HepG2 (cell line): ENCODE data around the gene TM2D3. TPM values are rescaled to one million over a fixed set of nuclear protein-coding genes. Genes with fewer than 3 reads are reported as not detected.

ENCODE experiments used
- ATAC-seq: fragments of 200-7000 bp; cut with Tn5 transposase; 3 replicates; pipeline ENCODE4 v1.9.1; 2020; ENCODE audit warnings: mild to moderate bottlenecking, moderate library complexity
- BruUV-seq: library from RNA; stranded (reverse); fragments of 400-500 nt; replicated peaks from 2 replicates; lab custom pipeline; 2021; lab: Mats Ljungman, UMichigan
- CTCF ChIA-PET: fragments of 300-600 bp; formaldehyde crosslinking; extraction: SDS; loops from one replicate; lab custom pipeline; 2021; ENCODE audit warnings: low total read pairs, inconsistent platforms, low intra/inter-chr PET ratio; lab: Yijun Ruan, JAX
- POLR2A ChIA-PET: fragments of 350-600 bp; sonication (Branson Sonifier 250); formaldehyde crosslinking; loops from one replicate; lab custom pipeline; 2020; ENCODE audit warnings: antibody characterized with exemption, inconsistent platforms; lab: Yijun Ruan, JAX
- DNase-seq: peaks from one replicate; pipeline ENCODE4 v3.0.0-alpha.2; 2015; ENCODE audit warnings: low spot score
- FAIRE-seq: peaks from 3 replicates; lab custom pipeline; 2011; peaks lifted over from hg19 to GRCh38; lab: Jason Lieb, UNC
- H2AFZ ChIP-seq: one replicate; pipeline ENCODE4 v1.6.1; 2011; ENCODE audit warnings: low read length, inconsistent platforms
- H3K27ac ChIP-seq: fragments of 300-600 bp; 3 replicates; pipeline ENCODE4 v1.8.0; 2011; ENCODE audit warnings: mixed run types, mild to moderate bottlenecking, mixed read lengths, low read length, inconsistent platforms; ENCODE audit not compliant: insufficient read depth; ENCODE audit errors: extremely low read length
- H3K27me3 ChIP-seq, 2 experiments: fragments of 200-600 bp in 1 of 2; 2 replicates in 1 of 2; 3 replicates in 1 of 2; pipeline versions ENCODE4 v1.6.0 to v1.8.0; 2011; ENCODE audit warnings: low read length in 2 of 2, mild to moderate bottlenecking in 2 of 2, moderate library complexity in 2 of 2, inconsistent platforms in 1 of 2; ENCODE audit not compliant: insufficient read depth in 2 of 2, control insufficient read depth in 1 of 2
- H3K36me3 ChIP-seq, 2 experiments: fragments of 200-600 bp in 1 of 2; replicated peaks in 1 of 2; 2 replicates in 1 of 2; 3 replicates in 1 of 2; pipeline versions ENCODE4 v1.5.1 to v1.8.0; 2011; ENCODE audit warnings: low read length in 2 of 2, inconsistent platforms in 1 of 2; ENCODE audit not compliant: insufficient read depth in 2 of 2, control insufficient read depth in 1 of 2
- H3K4me1 ChIP-seq: 2 replicates; pipeline ENCODE4 v1.5.1; 2012; ENCODE audit warnings: low read length, inconsistent platforms; ENCODE audit not compliant: insufficient read depth
- H3K4me2 ChIP-seq: 2 replicates; pipeline ENCODE4 v1.6.0; 2011; ENCODE audit warnings: low read depth, low read length, inconsistent platforms
- H3K4me3 ChIP-seq, 3 experiments: fragments of 200-600 bp in 1 of 3; sonication (generic), shearing (Covaris generic) in 1 of 3; replicated peaks in 1 of 3; 2 replicates each; pipeline ENCODE4 v1.5.1; 2011 to 2016; ENCODE audit warnings: low read length in 3 of 3, inconsistent platforms in 2 of 3, low read depth in 2 of 3, mild to moderate bottlenecking in 2 of 3, control low read depth in 1 of 3, mixed read lengths in 1 of 3; ENCODE audit not compliant: insufficient read depth in 1 of 3
- H3K79me2 ChIP-seq: one replicate; pipeline ENCODE4 v1.6.1; 2011; ENCODE audit warnings: low read length, inconsistent platforms; ENCODE audit not compliant: insufficient read depth
- H3K9ac ChIP-seq: 2 replicates; pipeline ENCODE4 v1.6.0; 2011; ENCODE audit warnings: mild to moderate bottlenecking, low read depth, low read length, inconsistent platforms; ENCODE audit not compliant: insufficient read depth
- H3K9me3 ChIP-seq: 2 replicates; pipeline ENCODE4 v1.5.1; 2012; ENCODE audit warnings: mild to moderate bottlenecking, low read length
- H4K20me1 ChIP-seq: 2 replicates; pipeline ENCODE4 v1.6.0; 2011; ENCODE audit warnings: inconsistent platforms, mild to moderate bottlenecking, low read length, moderate library complexity; ENCODE audit not compliant: insufficient read depth
- DPF2 ChIP-seq: sonication (generic); formaldehyde crosslinking; IDR thresholded peaks from 2 replicates; pipeline ENCODE4 v1.4.0; 2020; ENCODE audit warnings: mild to moderate bottlenecking, low read depth, missing genetic modification reagents, borderline replicate concordance
- SNAI1 ChIP-seq: sonication (generic); formaldehyde crosslinking; IDR thresholded peaks from 2 replicates; pipeline ENCODE4 v1.5.0; 2020; ENCODE audit warnings: mild to moderate bottlenecking, missing genetic modification reagents, borderline replicate concordance
- ZFP90 ChIP-seq: sonication (generic); formaldehyde crosslinking; IDR thresholded peaks from 2 replicates; pipeline ENCODE4 v1.8.0; 2022; ENCODE audit warnings: missing genetic modification reagents, mild to moderate bottlenecking, inconsistent platforms, borderline replicate concordance
- ZNF224 ChIP-seq: sonication (generic); formaldehyde crosslinking; IDR thresholded peaks from 2 replicates; pipeline ENCODE4 v1.5.0; 2020; ENCODE audit warnings: mild to moderate bottlenecking, missing genetic modification reagents
- WGBS: methylation state at CpG from one replicate; pipeline ENCODE4 v1.1.6; 2017; ENCODE audit warnings: low lambda C conversion rate; 5-methylcytosine and 5-hydroxymethylcytosine counted together
- in situ Hi-C: cut with HindIII; loops from 2 replicates; pipeline ENCODE4 v1.10.0; 2017; ENCODE audit warnings: low pct_unique_long_range_greater_than_20kb; ENCODE audit not compliant: extremely low pct_ligation_motif_present
- intact Hi-C: fragments of 100-400 bp; cut with micrococcal nuclease; formaldehyde crosslinking; loops from one replicate; pipeline ENCODE4 v1.10.0; 2022; ENCODE audit not compliant: unreplicated experiment
- polyA plus RNA-seq, 8 experiments: library from polyadenylated mRNA; depleted of rRNA in 3 of 8; stranded (reverse) in 7 of 8; unstranded in 1 of 8; fragments of >200 nt; fragmentation: Illumina TruSeq in 4 of 8; extraction: Trizol in 4 of 8; gene quantifications; 2 replicates each; pipeline versions ENCODE4 v1.2.1 to v1.2.3, GENCODE V29; 2011 to 2016; ENCODE audit warnings: low read depth in 4 of 8, missing spikeins in 1 of 8, mixed read lengths in 1 of 8; ENCODE audit not compliant: insufficient read depth in 1 of 8
- total RNA-seq, 5 experiments: library from RNA; depleted of rRNA; stranded (reverse); fragments of >200 nt; fragmentation: Illumina TruSeq; extraction: Trizol; gene quantifications; 2 replicates each; pipeline ENCODE4 v1.2.3, GENCODE V29; 2016; ENCODE audit warnings: low read depth in 1 of 5

TM2D3 gene
- total and polyA plus RNA-seq, 2 of the 13 experiments (the other 11 are each of a cell fraction or from before 2014, with no cell fraction given) = 31.1 to 72.7 TPM

- WGBS = 92% methylated on average over 15 of the region's 15 CpGs
- DNase-seq = no peak
- H3K4me1 ChIP-seq = peaks cover 73% of the 10 kb centered on the region
- H3K79me2 ChIP-seq = peaks cover 7% of the 10 kb centered on the region
- intact Hi-C loops = no loop called here
- no peak overlapping the region; the same call in 1 of the 2 replicates for H3K4me2 ChIP-seq
- H3K9me3 ChIP-seq = no peaks in the 10 kb centered on the region
- TF ChIP-seq ZNF224 (CRISPR knock-in tag) (no peak), ZFP90 (CRISPR knock-in tag) (no peak)
- no peak for ATAC-seq
- H4K20me1 ChIP-seq = no peaks in the 10 kb centered on the region
- in situ Hi-C loops = no loop called here
- no peak overlapping the region for H3K9ac ChIP-seq
- POLR2A ChIA-PET = no interaction called here
- no peaks in the 10 kb centered on the region; a peak in 1 of 5 replicates for H3K36me3 ChIP-seq
- FAIRE-seq = no peak
- H3K4me3 ChIP-seq = no peak overlapping the region
- no TSS peak for BruUV-seq
- CTCF ChIA-PET = no interaction called here
- H2AFZ ChIP-seq = no peak overlapping the region
- H3K27me3 ChIP-seq = no peaks in the 10 kb centered on the region
- no peak overlapping the region for H3K27ac ChIP-seq
Measured at GRCh38 chr15:101611007-101611406, 41.2 kb downstream of the TM2D3 start.

- POLR2A ChIA-PET = no interaction called here
- ATAC-seq = no peak
- no peak for TF ChIP-seq SNAI1 (CRISPR knock-in tag)
- no peak for TF ChIP-seq DPF2 (CRISPR knock-in tag)
- TF ChIP-seq, all 625 proteins: peak for 0
Measured at GRCh38 chr15:101610611-101611000, 41.6 kb downstream of the TM2D3 start.

More at GRCh38 chr15:101610611-101611000, 41.6 kb downstream of the TM2D3 start:
- in situ Hi-C loops (no loop called here), intact Hi-C loops (no loop called here)
- Histone ChIP-seq H3K9ac (no peak overlapping the region), H3K27ac (no peak overlapping the region), H3K79me2 (peaks cover 7% of the 10 kb centered on the region), H2AFZ (no peak overlapping the region), H4K20me1 (no peaks in the 10 kb centered on the region), H3K4me3 (no peak overlapping the region), H3K9me3 (no peaks in the 10 kb centered on the region), H3K27me3 (no peaks in the 10 kb centered on the region), H3K36me3 (peaks cover 0 to 3% of the 10 kb centered on the region in 2 experiments; a peak in 2 of 5 replicates), H3K4me1 (peaks cover 69% of the 10 kb centered on the region), H3K4me2 (no peak overlapping the region; the same call in 1 of the 2 replicates)
- FAIRE-seq = no peak
- no TSS peak for BruUV-seq
- no peak for DNase-seq
- WGBS = 93% methylated on average over 8 of the region's 8 CpGs
- CTCF ChIA-PET = no interaction called here
